HEK293 (cell line): ENCODE data around the gene MINDY1.
A peak's percentile ranks its signal among the peaks of the same experiment; 100 is the strongest.

Experiments
- CTCF ChIA-PET: fragments of 350-600 bp; formaldehyde crosslinking; extraction: SDS; loops from one replicate; lab custom pipeline; 2021; ENCODE audit warnings: antibody characterized with exemption; lab: Yijun Ruan, JAX
- POLR2A ChIA-PET: fragments of 300-600 bp; formaldehyde crosslinking; extraction: SDS; loops from one replicate; lab custom pipeline; 2020; ENCODE audit warnings: antibody characterized with exemption, inconsistent platforms; lab: Yijun Ruan, JAX
- H3K27ac ChIP-seq: fragments of 200-500 bp; sonication (Bioruptor generic); 2 replicates; pipeline ENCODE4 v1.5.1; 2014; ENCODE audit warnings: low read depth, low read length, control low read depth, inconsistent platforms; ENCODE audit errors: extremely low read depth
- H3K36me3 ChIP-seq, 2 experiments: fragments of 200-500 bp in 1 of 2; sonication (Bioruptor generic) in 1 of 2; 1 replicate in 1 of 2; 2 replicates in 1 of 2; pipeline ENCODE4 v1.5.1; 2014 to 2017; ENCODE audit warnings: inconsistent platforms in 2 of 2, low read length in 2 of 2; ENCODE audit not compliant: control insufficient read depth in 2 of 2, insufficient read depth in 1 of 2
- H3K4me1 ChIP-seq: fragments of 200-500 bp; sonication (Bioruptor generic); 2 replicates; pipeline ENCODE4 v1.5.1; 2014; ENCODE audit warnings: mild to moderate bottlenecking, low read length, inconsistent platforms; ENCODE audit not compliant: control insufficient read depth, insufficient read depth
- H3K4me3 ChIP-seq: 2 replicates; pipeline ENCODE4 v1.5.1; 2011; ENCODE audit warnings: low read depth, mild to moderate bottlenecking, control low read depth, low read length, moderate library complexity
- H3K9me3 ChIP-seq: fragments of 200-500 bp; sonication (Bioruptor generic); 2 replicates; pipeline ENCODE4 v1.5.1; 2014; ENCODE audit warnings: low read depth, low read length, inconsistent platforms; ENCODE audit not compliant: control insufficient read depth, insufficient read depth
- ELK4 ChIP-seq: IDR thresholded peaks from 2 replicates; pipeline ENCODE4 v1.6.1; 2011; ENCODE audit warnings: mild to moderate bottlenecking, low read depth, low read length, borderline replicate concordance
- GLIS1 ChIP-seq: fragments of 450-650 bp; formaldehyde crosslinking; IDR thresholded peaks from 2 replicates; pipeline ENCODE4 v1.5.1; 2016; ENCODE audit warnings: missing biosample characterization, missing genetic modification characterization
- GLIS2 ChIP-seq: fragments of 450-650 bp; formaldehyde crosslinking; IDR thresholded peaks from 2 replicates; pipeline ENCODE4 v1.5.1; 2016; ENCODE audit warnings: missing biosample characterization, missing genetic modification characterization
- IKZF3 ChIP-seq: fragments of 450-650 bp; IDR thresholded peaks from 2 replicates; pipeline ENCODE4 v1.5.0; 2018; ENCODE audit warnings: missing biosample characterization, mild to moderate bottlenecking, missing genetic modification characterization, moderate library complexity
- KLF8 ChIP-seq: fragments of 450-650 bp; formaldehyde crosslinking; IDR thresholded peaks from 2 replicates; pipeline ENCODE4 v1.5.1; 2016; ENCODE audit warnings: missing biosample characterization, missing genetic modification characterization
- PRDM10 ChIP-seq: fragments of 450-650 bp; formaldehyde crosslinking; IDR thresholded peaks from 2 replicates; pipeline ENCODE4 v1.5.1; 2016; ENCODE audit warnings: missing biosample characterization, missing genetic modification characterization
- ZBTB10 ChIP-seq: fragments of 450-650 bp; formaldehyde crosslinking; IDR thresholded peaks from 2 replicates; pipeline ENCODE4 v1.5.1; 2016; ENCODE audit warnings: missing biosample characterization, missing genetic modification characterization
- ZBTB20 ChIP-seq: fragments of 450-650 bp; formaldehyde crosslinking; IDR thresholded peaks from 2 replicates; pipeline ENCODE4 v1.5.1; 2016; ENCODE audit warnings: missing biosample characterization, missing genetic modification characterization
- ZNF175 ChIP-seq: fragments of 450-650 bp; formaldehyde crosslinking; IDR thresholded peaks from 2 replicates; pipeline ENCODE4 v1.5.1; 2016; ENCODE audit warnings: missing biosample characterization, missing genetic modification characterization
- ZNF19 ChIP-seq: fragments of 450-650 bp; formaldehyde crosslinking; IDR thresholded peaks from 2 replicates; pipeline ENCODE4; 2016; ENCODE audit warnings: missing biosample characterization, missing genetic modification characterization, low read depth
- ZNF398 ChIP-seq: fragments of 450-650 bp; formaldehyde crosslinking; IDR thresholded peaks from 2 replicates; pipeline ENCODE4 v1.5.1; 2017; ENCODE audit warnings: missing biosample characterization, missing genetic modification characterization
- ZNF544 ChIP-seq: fragments of 450-650 bp; formaldehyde crosslinking; IDR thresholded peaks from 2 replicates; pipeline ENCODE4 v1.5.0; 2017; ENCODE audit warnings: missing biosample characterization, missing genetic modification characterization
- ZNF596 ChIP-seq: fragments of 450-650 bp; IDR thresholded peaks from 2 replicates; pipeline ENCODE4 v1.5.0; 2018; ENCODE audit warnings: missing biosample characterization, mild to moderate bottlenecking, missing genetic modification characterization, moderate library complexity
- ZNF660 ChIP-seq: fragments of 450-650 bp; IDR thresholded peaks from 2 replicates; pipeline ENCODE4 v1.5.1; 2018; ENCODE audit warnings: missing biosample characterization, mild to moderate bottlenecking, missing genetic modification characterization
- ZNF747 ChIP-seq: fragments of 450-650 bp; formaldehyde crosslinking; IDR thresholded peaks from 2 replicates; pipeline ENCODE4 v1.5.1; 2016; ENCODE audit warnings: missing biosample characterization, missing genetic modification characterization
- ZNF792 ChIP-seq: fragments of 450-650 bp; formaldehyde crosslinking; IDR thresholded peaks from 2 replicates; pipeline ENCODE4 v1.5.1; 2016; ENCODE audit warnings: missing biosample characterization, missing genetic modification characterization
- ZSCAN23 ChIP-seq: fragments of 450-650 bp; formaldehyde crosslinking; IDR thresholded peaks from 2 replicates; pipeline ENCODE4 v1.5.1; 2016; ENCODE audit warnings: missing biosample characterization, missing genetic modification characterization
- ZXDB ChIP-seq: fragments of 450-650 bp; formaldehyde crosslinking; IDR thresholded peaks from 2 replicates; pipeline ENCODE4 v1.5.1; 2016; ENCODE audit warnings: missing biosample characterization, missing genetic modification characterization

The MINDY1 gene

GRCh38 chr1:150976879-150977694 is 29.6 kb downstream of the MINDY1 start (continued):
- TF ChIP-seq ZNF175 (tag by site-specific recombination) (no peak), GLIS1 (tag by site-specific recombination) (peak; percentile 42), ZBTB10 (0 out of 2 replicates have a peak, but pooled peaks have one; percentile 45), ZNF596 (no peak), ZNF747 (tag by site-specific recombination) (no peak)

- POLR2A ChIA-PET = interaction anchor here (0.7 to 1.3 kb wide), 4 partner anchors 9 to 678 kb away, joined by 3 to 6 read pairs (median 4); partner anchors contain the start of gene MINDY1
- Histone ChIP-seq H3K9me3 (no peaks in the 10 kb centered on the region), H3K4me3 (no peak overlapping the region)
- TF ChIP-seq ZNF19 (tag by site-specific recombination) (no peak), PRDM10 (tag by site-specific recombination) (no peak), ZBTB20 (peak; percentile 81), ZSCAN23 (tag by site-specific recombination) (no peak)
- TF ChIP-seq, all 188 proteins: peak for 1
- CTCF ChIA-PET = interaction anchor here (1.1 to 7.2 kb wide), 4 partner anchors 10 to 30 kb away, joined by 5 to 65 read pairs (median 27); partner anchors contain the start of gene MINDY1
- peaks cover 0 to 3% of the 10 kb centered on the region in 2 experiments; a peak in 1 of 3 replicates for H3K36me3 ChIP-seq
- peaks cover 22% of the 10 kb centered on the region for H3K4me1 ChIP-seq
- H3K27ac ChIP-seq = no peak overlapping the region
Measured at GRCh38 chr1:150976401-150976821, 30.3 kb downstream of the MINDY1 start.

- peak within 1 kb of the TSS; percentile 82 for H3K4me3 ChIP-seq
- H3K27ac ChIP-seq = peak within 1 kb of the TSS; percentile 81
- no peaks in the 10 kb centered on the region for H3K9me3 ChIP-seq
- ChIA-PET CTCF (interaction anchor here (0.7 to 5.6 kb wide), 3 partner anchors 21 to 66 kb away, joined by 3 to 47 read pairs (median 5); partner anchors contain the start of gene MINDY1), POLR2A (interaction anchor here (0.5 to 1.7 kb wide), 3 partner anchors 9 to 1090 kb away, joined by 3 to 9 read pairs (median 3); partner anchors contain the start of gene MINDY1)
- H3K36me3 ChIP-seq = peaks cover 0 to 3% of the 10 kb centered on the region in 2 experiments; a peak in 1 of 3 replicates
- peaks cover 26% of the 10 kb centered on the region for H3K4me1 ChIP-seq
- TF ChIP-seq ZXDB (tag by site-specific recombination) = peak; percentile 42; the same call in 1 of the 2 replicates
- TF ChIP-seq ZNF398 (tag by site-specific recombination) = peak; percentile 69; the same call in 1 of the 2 replicates
- no peak for TF ChIP-seq ZNF792 (tag by site-specific recombination)
- TF ChIP-seq ZNF660 (tag by site-specific recombination) = no peak
- TF ChIP-seq IKZF3 (tag by site-specific recombination) = no peak
- TF ChIP-seq GLIS2 (tag by site-specific recombination) = peak; percentile 89
- no peak for TF ChIP-seq ELK4
- TF ChIP-seq ZNF544 = no peak
- TF ChIP-seq KLF8 (tag by site-specific recombination) = peak; percentile 51; the same call in 1 of the 2 replicates
Measured at GRCh38 chr1:150974580-150975478, 31.9 kb downstream of the MINDY1 start, which contains the start of gene CERS2. TSS of gene CERS2 (minus strand) at chr1:150974835. CDS start at chr1:150969090, 5,745 bp downstream.
